ENCODE data around the gene FBXW9.

Gene FBXW9

DNA sequence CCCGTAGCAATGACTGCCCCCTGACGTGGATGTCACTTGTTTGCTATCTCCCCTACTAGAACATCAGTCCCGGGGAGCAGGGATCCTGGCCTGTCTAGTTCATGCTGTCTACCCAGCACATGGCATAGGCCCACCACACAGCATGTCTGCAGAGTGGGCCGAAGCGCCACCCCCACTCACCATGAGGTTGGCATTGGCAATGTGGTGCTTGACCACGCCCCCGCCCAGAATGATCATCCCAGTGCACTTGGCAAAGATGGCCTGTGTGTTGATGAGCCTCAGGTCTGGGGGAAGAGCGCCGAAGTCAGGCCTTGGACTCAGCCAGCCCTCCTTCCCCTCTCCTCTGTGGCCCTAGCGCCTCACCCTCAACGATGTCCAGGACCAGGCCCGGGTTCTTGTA is 19.5 kb downstream of the FBXW9 start:
- Histone ChIP-seq H3K9me3 (ENCODE audit: insufficient read depth, low read depth, low read length) (no peaks in the 10 kb centered on the region), H3K27me3 (ENCODE audit: insufficient read depth, low read length) (no peaks in the 10 kb centered on the region), H3K4me1 (ENCODE audit: insufficient read depth, low read length) (no peaks in the 10 kb centered on the region), H3K36me3 (ENCODE audit: insufficient read depth, low read length) (peaks cover 78% of the 10 kb centered on the region), H3K27ac (ENCODE audit: low read depth, low read length) (no peak overlapping the region), H3K4me3 (ENCODE audit: low read length) (no peak overlapping the region), H3K9ac (ENCODE audit: low read depth, low read length) (no peak overlapping the region)
- WGBS: 95% methylated on average over 12 of the region's 12 CpGs

DNA sequence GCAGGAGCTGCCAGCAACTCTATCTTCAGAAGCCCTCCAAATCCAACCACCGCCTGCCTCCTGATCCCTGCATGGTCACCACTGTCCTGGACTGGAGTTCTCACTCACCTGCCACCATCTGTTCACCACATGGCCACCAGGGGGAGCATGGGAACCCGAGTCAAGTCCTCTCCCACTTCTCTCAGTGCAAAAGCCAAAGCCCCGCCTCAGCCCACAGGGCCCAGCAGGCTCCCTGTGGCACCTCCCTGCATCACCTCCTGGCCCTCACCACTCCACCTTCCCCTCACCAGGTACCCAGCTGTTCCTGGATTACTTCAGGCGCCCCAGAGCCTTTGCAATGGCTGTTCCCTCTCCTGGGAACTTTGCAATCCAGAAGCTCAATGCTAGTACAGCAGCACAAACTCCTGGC is 20.0 kb downstream of the FBXW9 start:
- peaks cover 81% of the 10 kb centered on the region for H3K36me3 ChIP-seq (ENCODE audit: insufficient read depth, low read length)
- no peak overlapping the region for H3K4me3 ChIP-seq (ENCODE audit: low read length)
- H3K27ac ChIP-seq (ENCODE audit: low read depth, low read length): no peak overlapping the region
- H3K9me3 ChIP-seq (ENCODE audit: insufficient read depth, low read depth, low read length): no peaks in the 10 kb centered on the region
- no peaks in the 10 kb centered on the region for H3K4me1 ChIP-seq (ENCODE audit: insufficient read depth, low read length)
- H3K27me3 ChIP-seq (ENCODE audit: insufficient read depth, low read length): no peaks in the 10 kb centered on the region
- no peak overlapping the region for H3K9ac ChIP-seq (ENCODE audit: low read depth, low read length)
- 21% methylated on average over 4 of the region's 4 CpGs for WGBS

DNA sequence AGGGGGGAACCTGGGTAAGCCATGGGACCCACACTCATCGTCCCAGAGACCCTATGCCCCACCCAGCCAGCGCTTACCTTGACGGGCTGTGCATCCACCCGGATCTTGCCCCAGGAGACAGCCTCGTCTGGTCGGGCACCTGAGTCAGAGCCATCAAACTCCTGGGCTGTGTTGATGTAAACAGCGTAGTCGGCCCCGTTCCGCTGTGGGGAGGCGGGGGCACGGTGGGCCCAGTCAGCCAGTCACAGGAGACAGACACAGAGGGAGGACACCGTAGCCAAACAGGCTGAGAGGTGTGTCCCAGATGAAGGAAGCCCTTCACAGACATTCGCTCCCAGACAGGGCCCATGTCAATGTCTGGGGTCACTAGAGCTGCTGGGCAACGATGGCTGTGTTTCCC is 20.5 kb downstream of the FBXW9 start:
- no peak overlapping the region for H3K4me3 ChIP-seq (ENCODE audit: low read length)
- 96% methylated on average over 15 of the region's 15 CpGs for WGBS
- H3K36me3 ChIP-seq (ENCODE audit: insufficient read depth, low read length): peaks cover 81% of the 10 kb centered on the region
- H3K4me1 ChIP-seq (ENCODE audit: insufficient read depth, low read length): no peaks in the 10 kb centered on the region
- no peaks in the 10 kb centered on the region for H3K9me3 ChIP-seq (ENCODE audit: insufficient read depth, low read depth, low read length)
- H3K27ac ChIP-seq (ENCODE audit: low read depth, low read length): no peak overlapping the region
- no peaks in the 10 kb centered on the region for H3K27me3 ChIP-seq (ENCODE audit: insufficient read depth, low read length)
- H3K9ac ChIP-seq (ENCODE audit: low read depth, low read length): no peak overlapping the region

GRCh38 chr19:12675399-12675798 is 21.0 kb downstream of the FBXW9 start:
- Histone ChIP-seq H3K27me3 (ENCODE audit: insufficient read depth, low read length) (no peaks in the 10 kb centered on the region), H3K9ac (ENCODE audit: low read depth, low read length) (no peak overlapping the region), H3K4me3 (ENCODE audit: low read length) (no peak overlapping the region), H3K9me3 (ENCODE audit: insufficient read depth, low read depth, low read length) (no peaks in the 10 kb centered on the region), H3K4me1 (ENCODE audit: insufficient read depth, low read length) (no peaks in the 10 kb centered on the region; the same call in 1 of the 2 replicates), H3K36me3 (ENCODE audit: insufficient read depth, low read length) (peaks cover 81% of the 10 kb centered on the region), H3K27ac (ENCODE audit: low read depth, low read length) (no peak overlapping the region)
- WGBS: 95% methylated on average over 10 of the region's 10 CpGs

- no peaks in the 10 kb centered on the region; the same call in 1 of the 2 replicates for H3K4me1 ChIP-seq (ENCODE audit: insufficient read depth, low read length)
Measured at GRCh38 chr19:12672744-12673143, 23.7 kb downstream of the FBXW9 start.

GRCh38 chr19:12670159-12670928 is 26.1 kb downstream of the FBXW9 start:
- Histone ChIP-seq H3K9me3 (ENCODE audit: insufficient read depth, low read depth, low read length) (no peaks in the 10 kb centered on the region), H3K9ac (ENCODE audit: low read depth, low read length) (peak overlapping the region; percentile 92), H3K4me1 (ENCODE audit: insufficient read depth, low read length) (no peaks in the 10 kb centered on the region; the same call in 1 of the 2 replicates), H3K36me3 (ENCODE audit: insufficient read depth, low read length) (peaks cover 38% of the 10 kb centered on the region), H3K4me3 (ENCODE audit: low read length) (peak overlapping the region; percentile 76), H3K27ac (ENCODE audit: low read depth, low read length) (peak overlapping the region; percentile 98), H3K27me3 (ENCODE audit: insufficient read depth, low read length) (no peaks in the 10 kb centered on the region)
- 56% methylated on average over 26 of the region's 26 CpGs for WGBS

More at GRCh38 chr19:12672744-12673143, 23.7 kb downstream of the FBXW9 start:
- 97% methylated on average over 10 of the region's 10 CpGs for WGBS
- Histone ChIP-seq H3K27me3 (ENCODE audit: insufficient read depth, low read length) (no peaks in the 10 kb centered on the region), H3K9ac (ENCODE audit: low read depth, low read length) (no peak overlapping the region), H3K27ac (ENCODE audit: low read depth, low read length) (no peak overlapping the region), H3K4me3 (ENCODE audit: low read length) (no peak overlapping the region), H3K9me3 (ENCODE audit: insufficient read depth, low read depth, low read length) (no peaks in the 10 kb centered on the region), H3K36me3 (ENCODE audit: insufficient read depth, low read length) (peaks cover 61% of the 10 kb centered on the region)

DNA sequence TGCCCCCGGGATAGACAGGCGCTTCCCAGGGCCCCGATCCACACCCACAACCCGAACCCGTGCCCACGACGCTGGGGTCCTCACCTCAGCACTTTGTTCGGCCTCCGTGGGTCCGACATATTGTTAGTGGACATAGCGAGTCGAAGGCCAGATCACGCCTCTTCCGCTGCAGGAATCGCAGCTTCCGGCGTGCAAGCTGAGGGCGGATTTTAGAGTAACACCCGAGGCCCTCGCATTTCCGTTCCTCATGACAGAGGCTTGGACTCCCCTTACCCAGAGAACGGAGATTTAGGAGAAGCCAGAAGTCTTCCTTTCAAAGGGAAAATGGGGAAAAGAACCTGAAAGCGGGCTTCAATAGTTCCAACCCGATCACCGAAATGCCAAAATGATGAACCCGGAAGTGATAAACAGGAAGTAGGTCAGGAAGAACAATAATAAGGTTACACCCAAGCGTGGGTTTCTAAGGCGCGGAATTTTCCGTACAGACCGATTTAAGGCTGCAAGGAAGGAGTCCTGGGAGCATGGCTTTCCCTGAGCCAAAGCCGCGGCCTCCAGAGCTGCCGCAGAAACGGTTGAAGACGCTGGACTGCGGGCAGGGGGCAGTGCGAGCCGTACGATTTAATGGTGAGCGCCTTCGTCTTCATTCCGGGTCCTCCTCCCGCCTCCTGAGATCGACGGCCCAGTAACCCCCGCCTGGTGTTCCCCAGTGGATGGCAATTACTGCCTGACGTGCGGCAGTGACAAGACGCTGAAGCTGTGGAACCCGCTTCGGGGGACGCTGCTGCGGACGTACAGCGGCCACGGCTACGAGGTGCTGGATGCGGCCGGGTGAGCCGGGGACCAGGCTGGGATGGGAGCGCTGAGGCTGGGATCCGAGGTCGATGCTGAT is 26.9 kb downstream of the FBXW9 start:
- Histone ChIP-seq H3K36me3 (ENCODE audit: insufficient read depth, low read length) (peaks cover 34% of the 10 kb centered on the region), H3K27me3 (ENCODE audit: insufficient read depth, low read length) (no peaks in the 10 kb centered on the region)

GRCh38 chr19:12668932-12669269 is 27.5 kb downstream of the FBXW9 start:
- H3K36me3 ChIP-seq (ENCODE audit: insufficient read depth, low read length): peaks cover 28% of the 10 kb centered on the region
- WGBS: 2% methylated on average over 24 of the region's 24 CpGs
- no peaks in the 10 kb centered on the region; the same call in 1 of the 2 replicates for H3K4me1 ChIP-seq (ENCODE audit: insufficient read depth, low read length)

More for the DNA sequence above, 26.9 kb downstream of the FBXW9 start:
- 1% methylated on average over 64 of the region's 64 CpGs for WGBS
- Histone ChIP-seq H3K27ac (ENCODE audit: low read depth, low read length) (peak overlapping the region; percentile 98), H3K4me3 (ENCODE audit: low read length) (peak overlapping the region; percentile 76), H3K9me3 (ENCODE audit: insufficient read depth, low read depth, low read length) (no peaks in the 10 kb centered on the region), H3K4me1 (ENCODE audit: insufficient read depth, low read length) (no peaks in the 10 kb centered on the region; the same call in 1 of the 2 replicates), H3K9ac (ENCODE audit: low read depth, low read length) (peak overlapping the region; percentile 92)

GRCh38 chr19:12668346-12668745 is 28.1 kb downstream of the FBXW9 start:
- WGBS: 86% methylated on average over 8 of the region's 8 CpGs
- Histone ChIP-seq H3K9ac (ENCODE audit: low read depth, low read length) (peak overlapping the region; percentile 92; the same call in 1 of the 2 replicates), H3K4me3 (ENCODE audit: low read length) (peak overlapping the region; percentile 76), H3K9me3 (ENCODE audit: insufficient read depth, low read depth, low read length) (no peaks in the 10 kb centered on the region), H3K36me3 (ENCODE audit: insufficient read depth, low read length) (peaks cover 28% of the 10 kb centered on the region), H3K27me3 (ENCODE audit: insufficient read depth, low read length) (no peaks in the 10 kb centered on the region), H3K27ac (ENCODE audit: low read depth, low read length) (no peak overlapping the region), H3K4me1 (ENCODE audit: insufficient read depth, low read length) (no peaks in the 10 kb centered on the region; the same call in 1 of the 2 replicates)

More at GRCh38 chr19:12668932-12669269, 27.5 kb downstream of the FBXW9 start:
- H3K27ac ChIP-seq (ENCODE audit: low read depth, low read length): peak overlapping the region; percentile 98
- H3K9ac ChIP-seq (ENCODE audit: low read depth, low read length): peak overlapping the region; percentile 92
- no peaks in the 10 kb centered on the region for H3K9me3 ChIP-seq (ENCODE audit: insufficient read depth, low read depth, low read length)
- H3K4me3 ChIP-seq (ENCODE audit: low read length): peak overlapping the region; percentile 76
- H3K27me3 ChIP-seq (ENCODE audit: insufficient read depth, low read length): no peaks in the 10 kb centered on the region

- Histone ChIP-seq H3K9me3 (ENCODE audit: insufficient read depth, low read depth, low read length) (no peaks in the 10 kb centered on the region), H3K27ac (ENCODE audit: low read depth, low read length) (no peak overlapping the region), H3K36me3 (ENCODE audit: insufficient read depth, low read length) (peaks cover 27% of the 10 kb centered on the region), H3K4me3 (ENCODE audit: low read length) (peak overlapping the region; percentile 76; the same call in 1 of the 2 replicates), H3K4me1 (ENCODE audit: insufficient read depth, low read length) (no peaks in the 10 kb centered on the region; the same call in 1 of the 2 replicates), H3K9ac (ENCODE audit: low read depth, low read length) (no peak overlapping the region), H3K27me3 (ENCODE audit: insufficient read depth, low read length) (no peaks in the 10 kb centered on the region)
- WGBS: 92% methylated on average over 3 of the region's 4 CpGs
Measured at GRCh38 chr19:12667731-12668302, 28.6 kb downstream of the FBXW9 start.
